Spleen (tissue), 7 donors: ENCODE data around the gene KCNAB2.

Source experiments
- POLR2A ChIP-seq, 3 donors: fragments of 450-650 bp; IDR thresholded peaks; one replicate each; pipeline ENCODE4 v1.5.1; 2017; ENCODE audit warnings: antibody characterized with exemption in 3 of 3, mild to moderate bottlenecking in 1 of 3
- TF ChIP-seq, protein P1 (sequence below), 11 experiments: fragments of 200-600 bp in 7 of 11; fragments of 450-650 bp in 4 of 11; sonication (generic) in 4 of 11; IDR thresholded peaks in 8 of 11; conservative IDR thresholded peaks in 3 of 11; 1 replicate in 7 of 11; 2 replicates in 4 of 11; pipeline versions ENCODE4 v1.4.0 to v1.8.0; 2016 to 2021; ENCODE audit warnings: antibody characterized with exemption in 11 of 11, inconsistent platforms in 4 of 11, mild to moderate bottlenecking in 1 of 11
- donor health status: DM: no; HTN: no; CAD: no; lungs with moderate emphysema.
- donor health status: DM: no; HTN: no; CAD: no.
- donor health status: DM: no; HTN: no; CAD: no.

DNA sequence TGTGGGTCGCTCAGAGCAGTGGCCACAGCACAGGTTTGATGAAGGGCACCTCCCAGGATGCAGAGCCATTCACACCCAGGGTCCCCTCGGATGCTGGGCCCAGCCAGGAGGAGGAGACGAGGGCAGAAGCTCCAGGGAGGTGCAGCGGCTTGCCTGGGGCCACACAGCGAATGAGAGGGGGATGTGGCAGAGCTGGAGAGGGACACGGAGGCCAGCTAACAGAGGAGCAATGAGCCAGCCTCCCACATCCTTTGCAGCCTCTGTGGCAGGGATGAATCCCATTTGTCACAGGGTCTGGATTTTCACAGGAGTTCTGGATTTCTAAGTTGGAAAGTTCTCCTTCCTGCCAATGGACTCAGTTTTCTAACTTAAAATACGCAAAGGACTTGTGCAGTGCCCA is 98.5 kb downstream of the KCNAB2 start:
- TF ChIP-seq, protein P1, sequence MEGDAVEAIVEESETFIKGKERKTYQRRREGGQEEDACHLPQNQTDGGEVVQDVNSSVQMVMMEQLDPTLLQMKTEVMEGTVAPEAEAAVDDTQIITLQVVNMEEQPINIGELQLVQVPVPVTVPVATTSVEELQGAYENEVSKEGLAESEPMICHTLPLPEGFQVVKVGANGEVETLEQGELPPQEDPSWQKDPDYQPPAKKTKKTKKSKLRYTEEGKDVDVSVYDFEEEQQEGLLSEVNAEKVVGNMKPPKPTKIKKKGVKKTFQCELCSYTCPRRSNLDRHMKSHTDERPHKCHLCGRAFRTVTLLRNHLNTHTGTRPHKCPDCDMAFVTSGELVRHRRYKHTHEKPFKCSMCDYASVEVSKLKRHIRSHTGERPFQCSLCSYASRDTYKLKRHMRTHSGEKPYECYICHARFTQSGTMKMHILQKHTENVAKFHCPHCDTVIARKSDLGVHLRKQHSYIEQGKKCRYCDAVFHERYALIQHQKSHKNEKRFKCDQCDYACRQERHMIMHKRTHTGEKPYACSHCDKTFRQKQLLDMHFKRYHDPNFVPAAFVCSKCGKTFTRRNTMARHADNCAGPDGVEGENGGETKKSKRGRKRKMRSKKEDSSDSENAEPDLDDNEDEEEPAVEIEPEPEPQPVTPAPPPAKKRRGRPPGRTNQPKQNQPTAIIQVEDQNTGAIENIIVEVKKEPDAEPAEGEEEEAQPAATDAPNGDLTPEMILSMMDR (IDR thresholded peaks at IDR 0.05 in 8 of 11, conservative IDR thresholded peaks at IDR 0.05 in 3 of 11) = no peak
- TF ChIP-seq POLR2A (IDR thresholded peaks at IDR 0.05) = no peak
